SU-DHL-6 (cell line): ENCODE data around the gene SYTL3.

ENCODE experiments used
- CTCF ChIP-seq: fragments of 200-600 bp; sonication (generic); IDR thresholded peaks from one replicate; pipeline ENCODE4 v1.5.1; 2017; ENCODE audit warnings: antibody characterized with exemption, mild to moderate bottlenecking, low read length, moderate library complexity; ENCODE audit not compliant: insufficient read depth, poor library complexity, severe bottlenecking
- EZH2phosphoT487 ChIP-seq: fragments of 200-600 bp; sonication (generic), shearing (Covaris generic); conservative IDR thresholded peaks from 2 replicates; pipeline ENCODE4 v1.6.1; 2018; ENCODE audit warnings: mild to moderate bottlenecking, antibody characterized with exemption, low read length, moderate library complexity, mixed read lengths

- TF ChIP-seq CTCF = no peak
- TF ChIP-seq EZH2phosphoT487 = no peak
These were observed 151.9 kb downstream of the SYTL3 start for GRCh38 chr6:158801655-158802294.
